KMS-11 (cell line): ENCODE measurements around the gene GCNT4.

Experiments
- H2AFZ ChIP-seq: fragments of 200-600 bp; sonication (generic); 2 replicates; pipeline ENCODE4 v1.6.1; 2016; ENCODE audit warnings: antibody characterized with exemption, mixed run types, low read depth
- H3K27ac ChIP-seq: fragments of 200-600 bp; sonication (generic); 2 replicates; pipeline ENCODE4 v1.6.1; 2016; ENCODE audit warnings: mild to moderate bottlenecking, mixed run types
- H3K27me3 ChIP-seq: fragments of 200-600 bp; sonication (generic); 2 replicates; pipeline ENCODE4 v1.6.1; 2017; ENCODE audit warnings: mild to moderate bottlenecking, low read depth, mixed run types, moderate library complexity; ENCODE audit not compliant: insufficient read depth
- H3K36me3 ChIP-seq: fragments of 200-600 bp; sonication (generic); 2 replicates; pipeline ENCODE4 v1.6.1; 2017; ENCODE audit warnings: mild to moderate bottlenecking, mixed run types; ENCODE audit not compliant: insufficient read depth
- H3K4me1 ChIP-seq: fragments of 200-600 bp; sonication (generic); 2 replicates; pipeline ENCODE4 v1.6.1; 2016; ENCODE audit warnings: mild to moderate bottlenecking, low read depth, mixed run types; ENCODE audit not compliant: poor library complexity, severe bottlenecking
- H3K4me2 ChIP-seq: fragments of 200-600 bp; sonication (generic); 2 replicates; pipeline ENCODE4 v1.7.0; 2016; ENCODE audit warnings: mild to moderate bottlenecking, mixed run types
- H3K4me3 ChIP-seq: fragments of 200-600 bp; sonication (generic); IDR thresholded peaks from 2 replicates; pipeline ENCODE4 v1.6.1; 2017; ENCODE audit warnings: low read depth, low read length, mixed read lengths; ENCODE audit not compliant: insufficient read depth
- H3K79me2 ChIP-seq: fragments of 200-600 bp; sonication (generic); 2 replicates; pipeline ENCODE4 v1.6.1; 2016; ENCODE audit warnings: low read depth, mixed run types; ENCODE audit not compliant: insufficient read depth
- H3K9ac ChIP-seq: fragments of 200-600 bp; sonication (generic); 2 replicates; pipeline ENCODE4 v1.6.1; 2016; ENCODE audit warnings: mild to moderate bottlenecking, mixed run types
- H4K20me1 ChIP-seq: fragments of 200-600 bp; sonication (generic); 2 replicates; pipeline ENCODE4 v1.6.1; 2016; ENCODE audit warnings: mild to moderate bottlenecking, mixed run types; ENCODE audit not compliant: insufficient read depth
- TF ChIP-seq, protein P1 (sequence below): fragments of 200-600 bp; sonication (generic); conservative IDR thresholded peaks from 2 replicates; pipeline ENCODE4 v1.6.1; 2017; ENCODE audit warnings: low read depth, mild to moderate bottlenecking, antibody characterized with exemption, low read length, moderate library complexity, mixed read lengths

The GCNT4 gene

DNA sequence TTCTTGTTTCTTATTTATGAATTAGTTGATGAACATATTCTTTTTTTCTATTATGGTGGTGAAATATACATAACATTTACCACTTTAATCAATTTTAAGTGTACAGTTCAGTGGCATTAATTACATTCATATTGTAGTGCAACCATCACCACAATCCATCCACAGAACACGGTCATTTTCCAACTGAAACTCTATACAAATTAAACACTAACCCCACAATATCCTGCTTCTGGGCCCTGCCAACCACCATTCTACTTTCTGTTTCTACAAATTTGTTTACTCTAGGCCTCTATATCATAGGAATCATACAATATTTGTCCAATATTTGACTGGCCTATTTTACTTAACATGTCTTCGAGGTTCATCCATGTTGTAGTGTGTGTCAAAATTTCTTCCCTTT is 7.3 kb downstream of the GCNT4 start:
- H3K27me3 ChIP-seq = no peaks in the 10 kb centered on the region
- H3K36me3 ChIP-seq = no peaks in the 10 kb centered on the region
- no peak overlapping the region for H3K27ac ChIP-seq
- H4K20me1 ChIP-seq = no peaks in the 10 kb centered on the region
- no peak overlapping the region for H3K4me3 ChIP-seq
- no peak overlapping the region for H3K4me2 ChIP-seq
- TF ChIP-seq, protein P1, sequence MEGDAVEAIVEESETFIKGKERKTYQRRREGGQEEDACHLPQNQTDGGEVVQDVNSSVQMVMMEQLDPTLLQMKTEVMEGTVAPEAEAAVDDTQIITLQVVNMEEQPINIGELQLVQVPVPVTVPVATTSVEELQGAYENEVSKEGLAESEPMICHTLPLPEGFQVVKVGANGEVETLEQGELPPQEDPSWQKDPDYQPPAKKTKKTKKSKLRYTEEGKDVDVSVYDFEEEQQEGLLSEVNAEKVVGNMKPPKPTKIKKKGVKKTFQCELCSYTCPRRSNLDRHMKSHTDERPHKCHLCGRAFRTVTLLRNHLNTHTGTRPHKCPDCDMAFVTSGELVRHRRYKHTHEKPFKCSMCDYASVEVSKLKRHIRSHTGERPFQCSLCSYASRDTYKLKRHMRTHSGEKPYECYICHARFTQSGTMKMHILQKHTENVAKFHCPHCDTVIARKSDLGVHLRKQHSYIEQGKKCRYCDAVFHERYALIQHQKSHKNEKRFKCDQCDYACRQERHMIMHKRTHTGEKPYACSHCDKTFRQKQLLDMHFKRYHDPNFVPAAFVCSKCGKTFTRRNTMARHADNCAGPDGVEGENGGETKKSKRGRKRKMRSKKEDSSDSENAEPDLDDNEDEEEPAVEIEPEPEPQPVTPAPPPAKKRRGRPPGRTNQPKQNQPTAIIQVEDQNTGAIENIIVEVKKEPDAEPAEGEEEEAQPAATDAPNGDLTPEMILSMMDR = no peak
- H3K79me2 ChIP-seq = no peaks in the 10 kb centered on the region
- H2AFZ ChIP-seq = no peak overlapping the region
- peaks cover 29% of the 10 kb centered on the region for H3K4me1 ChIP-seq
- H3K9ac ChIP-seq = no peak overlapping the region

DNA sequence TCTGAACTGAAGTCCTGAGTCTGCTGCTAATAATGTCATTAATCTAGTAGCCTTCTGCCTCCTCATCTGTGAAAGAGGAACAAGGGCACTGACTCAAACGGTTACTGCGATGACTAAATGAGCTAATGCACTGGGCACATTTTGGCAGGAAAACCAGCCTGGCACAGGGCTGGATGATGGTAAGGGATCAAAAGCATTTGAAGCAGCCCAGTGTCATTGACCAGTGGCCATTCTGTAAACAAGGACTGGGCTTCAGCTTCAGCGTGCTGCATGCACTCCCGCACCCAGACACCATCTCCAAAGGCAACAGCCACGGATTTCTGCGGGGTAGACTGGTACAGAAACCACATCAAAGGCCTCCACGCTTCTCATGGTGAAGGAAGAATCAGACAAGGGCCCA is 8.0 kb downstream of the GCNT4 start:
- no peak overlapping the region for H3K4me2 ChIP-seq
- H3K4me3 ChIP-seq = no peak overlapping the region
- no peaks in the 10 kb centered on the region for H3K36me3 ChIP-seq
- no peaks in the 10 kb centered on the region for H3K27me3 ChIP-seq
- H3K4me1 ChIP-seq = peaks cover 23% of the 10 kb centered on the region
- H3K9ac ChIP-seq = no peak overlapping the region
- H3K27ac ChIP-seq = no peak overlapping the region
- no peak overlapping the region for H2AFZ ChIP-seq
- H4K20me1 ChIP-seq = no peaks in the 10 kb centered on the region
- H3K79me2 ChIP-seq = no peaks in the 10 kb centered on the region
- TF ChIP-seq, protein P1 = no peak

GRCh38 chr5:75043633-75044264 is 8.6 kb downstream of the GCNT4 start:
- H3K36me3 ChIP-seq = no peaks in the 10 kb centered on the region
- peaks cover 16% of the 10 kb centered on the region for H3K4me1 ChIP-seq
- H2AFZ ChIP-seq = no peak overlapping the region
- no peak overlapping the region for H3K9ac ChIP-seq
- TF ChIP-seq, protein P1 = no peak
- H3K4me2 ChIP-seq = no peak overlapping the region
- no peaks in the 10 kb centered on the region for H3K79me2 ChIP-seq
- no peaks in the 10 kb centered on the region for H4K20me1 ChIP-seq
- no peaks in the 10 kb centered on the region for H3K27me3 ChIP-seq
- no peak overlapping the region for H3K27ac ChIP-seq
- no peak overlapping the region for H3K4me3 ChIP-seq

GRCh38 chr5:75042522-75042921 is 9.8 kb downstream of the GCNT4 start:
- Histone ChIP-seq H4K20me1 (no peaks in the 10 kb centered on the region), H3K27me3 (no peaks in the 10 kb centered on the region), H3K27ac (no peak overlapping the region), H3K36me3 (no peaks in the 10 kb centered on the region), H3K4me2 (no peak overlapping the region), H3K9ac (no peak overlapping the region), H3K4me3 (no peak overlapping the region), H2AFZ (no peak overlapping the region), H3K4me1 (peaks cover 5% of the 10 kb centered on the region), H3K79me2 (no peaks in the 10 kb centered on the region)
- TF ChIP-seq, protein P1 = no peak
